GM21619 (cell line): Measurements from ENCODE around the gene ZBTB7A.

ENCODE experiments used
- ATAC-seq: cut with Tn5 transposase; IDR thresholded peaks from one replicate; pipeline ENCODE4 v1.9.1; 2021; ENCODE audit not compliant: unreplicated experiment

The ZBTB7A gene

GRCh38 chr19:4069331-4069959 is 2.7 kb upstream of the ZBTB7A start:
- ATAC-seq = no peak

GRCh38 chr19:4068047-4068966 is 1.6 kb upstream of the ZBTB7A start:
- ATAC-seq = no peak

- ATAC-seq = no peak
Measured at GRCh38 chr19:4067396-4068046, 822 bp upstream of the ZBTB7A start.

GRCh38 chr19:4066176-4066606 is 508 bp downstream of the ZBTB7A start:
- no peak for ATAC-seq

- ATAC-seq = peak; percentile 59
Measured at GRCh38 chr19:4065430-4066175, 1.1 kb downstream of the ZBTB7A start.

- peak; percentile 3 for ATAC-seq
Measured at GRCh38 chr19:4064496-4065260, 2.0 kb downstream of the ZBTB7A start.

GRCh38 chr19:4064149-4064495 is 2.6 kb downstream of the ZBTB7A start:
- no peak for ATAC-seq

GRCh38 chr19:4063369-4064148 is 3.1 kb downstream of the ZBTB7A start:
- ATAC-seq = no peak

- no peak for ATAC-seq
Measured at GRCh38 chr19:4062419-4063368, 4.0 kb downstream of the ZBTB7A start.

- no peak for ATAC-seq
Measured at GRCh38 chr19:4061683-4062418, 4.8 kb downstream of the ZBTB7A start.

GRCh38 chr19:4061178-4061682 is 5.5 kb downstream of the ZBTB7A start:
- ATAC-seq = no peak

GRCh38 chr19:4060621-4061177 is 6.0 kb downstream of the ZBTB7A start:
- no peak for ATAC-seq

GRCh38 chr19:4059891-4060620 is 6.6 kb downstream of the ZBTB7A start:
- ATAC-seq = no peak

- ATAC-seq = no peak
Measured at GRCh38 chr19:4059453-4059871, 7.2 kb downstream of the ZBTB7A start.

- no peak for ATAC-seq
Measured at GRCh38 chr19:4058693-4059452, 7.8 kb downstream of the ZBTB7A start.
